Loucy (cell line): ENCODE results near the gene XCL2.
A peak's percentile ranks its signal among the peaks of the same experiment; 100 is the strongest.

Experiments used
- H2AFZ ChIP-seq: fragments of 200-600 bp; sonication (generic); 2 replicates; pipeline ENCODE4 v1.6.0; 2016; ENCODE audit warnings: antibody characterized with exemption, mild to moderate bottlenecking, low read length, moderate library complexity
- H3F3A ChIP-seq: fragments of 200-600 bp; 2 replicates; pipeline ENCODE4 v1.6.0; 2016; ENCODE audit warnings: antibody characterized with exemption, low read depth, mild to moderate bottlenecking
- H3K27me3 ChIP-seq: fragments of 200-600 bp; sonication (generic); 2 replicates; pipeline ENCODE4 v1.6.1; 2014; ENCODE audit warnings: low read length, mild to moderate bottlenecking; ENCODE audit not compliant: insufficient read depth, poor library complexity, severe bottlenecking
- H3K36me3 ChIP-seq: fragments of 200-600 bp; sonication (generic); 2 replicates; pipeline ENCODE4 v1.6.1; 2016; ENCODE audit warnings: low read length; ENCODE audit not compliant: insufficient read depth
- H3K4me1 ChIP-seq: fragments of 200-600 bp; sonication (generic); 2 replicates; pipeline ENCODE4 v1.5.1; 2014; ENCODE audit warnings: low read length, mild to moderate bottlenecking; ENCODE audit not compliant: insufficient read depth, poor library complexity, severe bottlenecking
- H3K4me2 ChIP-seq: fragments of 200-600 bp; sonication (generic); 2 replicates; pipeline ENCODE4 v1.6.0; 2014; ENCODE audit warnings: antibody characterized with exemption, low read length, low read depth, mild to moderate bottlenecking; ENCODE audit not compliant: poor library complexity, severe bottlenecking
- H3K4me3 ChIP-seq: fragments of 200-600 bp; sonication (generic); 2 replicates; pipeline ENCODE4 v1.5.1; 2014; ENCODE audit warnings: low read length, mild to moderate bottlenecking, mixed read lengths; ENCODE audit not compliant: poor library complexity, severe bottlenecking
- H3K79me2 ChIP-seq: fragments of 200-600 bp; sonication (generic); 2 replicates; pipeline ENCODE4 v1.6.1; 2014; ENCODE audit warnings: low read length; ENCODE audit not compliant: insufficient read depth
- H3K9ac ChIP-seq: fragments of 200-600 bp; sonication (generic); 2 replicates; pipeline ENCODE4 v1.6.0; 2014; ENCODE audit warnings: mild to moderate bottlenecking, low read depth, low read length, moderate library complexity; ENCODE audit not compliant: poor library complexity, severe bottlenecking
- H3K9me2 ChIP-seq: fragments of 200-600 bp; sonication (generic); replicated peaks from 2 replicates; pipeline ENCODE4 v1.6.1; 2016; ENCODE audit warnings: low read depth, low read length, mixed read lengths
- H3K9me3 ChIP-seq: fragments of 200-600 bp; sonication (generic); 2 replicates; pipeline ENCODE4 v1.6.1; 2014; ENCODE audit warnings: mild to moderate bottlenecking, antibody characterized with exemption, low read length, low read depth; ENCODE audit not compliant: insufficient read depth
- H4K20me1 ChIP-seq: fragments of 200-600 bp; sonication (generic); 2 replicates; pipeline ENCODE4 v1.6.0; 2014; ENCODE audit warnings: antibody characterized with exemption, low read length, mild to moderate bottlenecking; ENCODE audit not compliant: insufficient read depth, poor library complexity, severe bottlenecking
- EZH2phosphoT487 ChIP-seq: fragments of 200-600 bp; IDR thresholded peaks from 2 replicates; pipeline ENCODE4 v1.6.1; 2018; ENCODE audit warnings: antibody characterized with exemption, mild to moderate bottlenecking, moderate library complexity, borderline replicate concordance
- TF ChIP-seq, protein P1 (sequence below): fragments of 200-600 bp; sonication (generic); conservative IDR thresholded peaks from 2 replicates; pipeline ENCODE4 v1.5.1; 2014; ENCODE audit warnings: mild to moderate bottlenecking, antibody characterized with exemption, low read length

Gene XCL2

DNA sequence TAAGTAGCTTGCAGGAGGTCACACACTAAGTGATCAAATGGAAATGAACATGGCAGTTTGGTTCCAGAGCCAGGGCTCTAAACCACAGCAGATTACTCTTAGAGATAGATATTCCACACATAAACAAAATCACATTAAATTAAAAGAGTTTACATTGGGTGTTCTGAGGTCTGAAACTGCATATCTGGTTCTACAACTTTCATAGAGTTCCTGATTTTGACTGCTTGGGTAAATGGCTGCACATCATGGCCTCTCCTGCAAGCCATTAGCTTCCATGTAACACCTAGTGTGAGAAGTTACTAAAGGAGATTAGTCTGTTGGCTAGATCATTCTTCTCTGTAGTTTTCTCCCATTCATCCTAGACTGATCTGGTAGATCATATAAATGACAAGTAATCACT lies 12.8 kb upstream of the XCL2 start:
- no peaks in the 10 kb centered on the region for H3K36me3 ChIP-seq
- no peak overlapping the region for H2AFZ ChIP-seq
- no peak overlapping the region for H3K4me2 ChIP-seq
- H3K27me3 ChIP-seq = no peaks in the 10 kb centered on the region
- no peak overlapping the region for H3K4me3 ChIP-seq
- TF ChIP-seq EZH2phosphoT487 = no peak
- TF ChIP-seq, protein P1, sequence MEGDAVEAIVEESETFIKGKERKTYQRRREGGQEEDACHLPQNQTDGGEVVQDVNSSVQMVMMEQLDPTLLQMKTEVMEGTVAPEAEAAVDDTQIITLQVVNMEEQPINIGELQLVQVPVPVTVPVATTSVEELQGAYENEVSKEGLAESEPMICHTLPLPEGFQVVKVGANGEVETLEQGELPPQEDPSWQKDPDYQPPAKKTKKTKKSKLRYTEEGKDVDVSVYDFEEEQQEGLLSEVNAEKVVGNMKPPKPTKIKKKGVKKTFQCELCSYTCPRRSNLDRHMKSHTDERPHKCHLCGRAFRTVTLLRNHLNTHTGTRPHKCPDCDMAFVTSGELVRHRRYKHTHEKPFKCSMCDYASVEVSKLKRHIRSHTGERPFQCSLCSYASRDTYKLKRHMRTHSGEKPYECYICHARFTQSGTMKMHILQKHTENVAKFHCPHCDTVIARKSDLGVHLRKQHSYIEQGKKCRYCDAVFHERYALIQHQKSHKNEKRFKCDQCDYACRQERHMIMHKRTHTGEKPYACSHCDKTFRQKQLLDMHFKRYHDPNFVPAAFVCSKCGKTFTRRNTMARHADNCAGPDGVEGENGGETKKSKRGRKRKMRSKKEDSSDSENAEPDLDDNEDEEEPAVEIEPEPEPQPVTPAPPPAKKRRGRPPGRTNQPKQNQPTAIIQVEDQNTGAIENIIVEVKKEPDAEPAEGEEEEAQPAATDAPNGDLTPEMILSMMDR = no peak
- no peaks in the 10 kb centered on the region for H3K79me2 ChIP-seq
- H3K9me2 ChIP-seq = no peaks in the 10 kb centered on the region
- H3K9ac ChIP-seq = no peak overlapping the region
- H3F3A ChIP-seq = no peaks in the 10 kb centered on the region
- peaks cover 72% of the 10 kb centered on the region for H3K4me1 ChIP-seq
- H4K20me1 ChIP-seq = no peaks in the 10 kb centered on the region
- no peaks in the 10 kb centered on the region for H3K9me3 ChIP-seq

DNA sequence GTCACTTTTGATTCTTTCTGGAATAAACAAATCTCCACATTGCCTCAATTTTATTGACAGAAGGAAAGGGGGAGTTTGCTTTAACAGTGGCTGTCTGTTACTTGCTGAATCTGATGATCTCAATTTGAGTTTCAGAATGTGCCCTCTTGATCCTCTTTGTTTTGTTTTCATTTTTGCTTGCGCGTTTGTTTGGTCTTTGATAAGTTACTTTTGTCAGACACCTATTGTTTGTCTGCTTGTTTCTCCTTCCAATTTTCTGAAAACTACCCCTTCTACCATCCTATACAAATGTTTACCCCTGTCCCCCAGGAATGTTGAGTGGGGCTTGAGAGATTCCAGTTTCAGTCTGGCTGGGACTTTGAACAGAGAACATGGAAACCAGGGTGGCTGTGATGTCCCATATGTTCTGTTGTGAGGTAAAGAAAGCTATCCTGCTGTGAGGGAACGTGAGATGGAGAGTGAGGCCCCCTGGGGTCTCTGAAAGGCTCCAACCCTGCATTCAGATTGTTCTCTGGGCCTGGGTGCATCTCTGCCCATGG lies 11.8 kb upstream of the XCL2 start:
- H3K4me1 ChIP-seq = peaks cover 83% of the 10 kb centered on the region
- peak overlapping the region; percentile 1 for H3K9ac ChIP-seq
- no peaks in the 10 kb centered on the region for H3K27me3 ChIP-seq
- H3K9me3 ChIP-seq = no peaks in the 10 kb centered on the region
- H3K4me2 ChIP-seq = peak overlapping the region; percentile 35
- peaks cover 2% of the 10 kb centered on the region; the same call in 1 of the 2 replicates for H3F3A ChIP-seq
- H3K36me3 ChIP-seq = no peaks in the 10 kb centered on the region
- H3K4me3 ChIP-seq = peak overlapping the region; percentile 0
- no peaks in the 10 kb centered on the region for H4K20me1 ChIP-seq
- peak overlapping the region; percentile 13 for H2AFZ ChIP-seq
- H3K9me2 ChIP-seq = no peaks in the 10 kb centered on the region
- no peaks in the 10 kb centered on the region for H3K79me2 ChIP-seq
- TF ChIP-seq, protein P1 = no peak
- TF ChIP-seq EZH2phosphoT487 = no peak

DNA sequence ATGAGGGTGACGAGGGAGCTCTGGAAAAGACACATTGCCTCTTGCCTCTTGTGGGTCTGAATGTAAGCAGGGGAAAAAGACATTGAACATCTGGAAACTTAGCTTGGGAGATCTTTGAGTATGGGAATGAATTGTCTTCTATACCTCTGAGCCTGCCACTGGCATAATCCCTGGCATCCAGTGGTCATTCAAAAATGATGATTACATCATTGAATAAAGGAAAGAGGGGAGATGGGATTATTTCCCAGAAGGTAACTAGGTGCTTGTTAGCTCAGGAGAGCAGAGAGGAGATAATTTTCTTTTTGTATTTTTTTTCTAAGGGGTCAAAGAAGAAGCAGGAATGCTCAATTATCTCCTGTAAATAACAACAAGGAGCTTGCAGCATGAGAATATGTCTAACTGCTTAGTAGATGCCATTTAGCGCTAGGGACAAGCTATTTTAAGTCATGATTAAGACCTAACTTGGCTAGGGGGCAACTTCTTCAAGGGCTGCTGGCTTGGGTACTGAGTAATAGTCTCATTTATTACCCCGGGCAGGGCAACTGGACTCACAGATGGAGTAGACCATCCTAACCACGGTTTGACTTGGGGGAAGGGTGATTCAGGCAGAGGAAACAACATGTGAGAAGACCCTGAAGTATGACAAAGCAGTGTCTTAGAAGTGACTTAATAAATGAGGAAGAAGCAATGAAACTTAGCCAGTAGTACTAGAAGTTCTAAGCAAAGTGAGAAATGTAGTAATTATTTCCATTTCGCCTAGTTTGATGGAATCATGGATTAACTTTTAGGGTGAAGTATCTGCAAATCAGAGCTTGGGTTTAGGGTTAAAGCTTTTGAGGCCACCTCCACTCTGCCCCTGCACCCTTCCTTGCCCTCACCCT lies 11.0 kb upstream of the XCL2 start:
- Histone ChIP-seq H3K9ac (peak overlapping the region; percentile 53), H3K79me2 (no peaks in the 10 kb centered on the region)
- no peak for TF ChIP-seq EZH2phosphoT487
- TF ChIP-seq, protein P1 = no peak

More for the DNA sequence above, 11.0 kb upstream of the XCL2 start:
- peaks cover 86% of the 10 kb centered on the region for H3K4me1 ChIP-seq
- H3F3A ChIP-seq = peaks cover 3% of the 10 kb centered on the region; the same call in 1 of the 2 replicates
- H3K4me3 ChIP-seq = peak overlapping the region; percentile 3
- H3K9me3 ChIP-seq = no peaks in the 10 kb centered on the region
- peak overlapping the region; percentile 35 for H3K4me2 ChIP-seq
- no peaks in the 10 kb centered on the region for H3K27me3 ChIP-seq
- no peaks in the 10 kb centered on the region for H3K9me2 ChIP-seq
- H2AFZ ChIP-seq = peak overlapping the region; percentile 58
- H3K36me3 ChIP-seq = no peaks in the 10 kb centered on the region
- no peaks in the 10 kb centered on the region for H4K20me1 ChIP-seq
